K562 (cell line): ENCODE data around the gene RASGEF1C. TPM values are rescaled to one million over a fixed set of nuclear protein-coding genes. Genes with fewer than 3 reads are reported as not detected.

Experiments used
- ATF1 ChIP-seq, 2 experiments: fragments of 450-650 bp in 1 of 2; IDR thresholded peaks; 2 replicates each; pipeline ENCODE4 v1.6.1; 2016; ENCODE audit warnings: missing compliant biosample characterization in 1 of 2, missing genetic modification characterization in 1 of 2
- BRD9 ChIP-seq: fragments of 450-650 bp; IDR thresholded peaks from 2 replicates; pipeline ENCODE4 v1.6.1; 2018; ENCODE audit warnings: low read depth; ENCODE audit not compliant: partially characterized antibody
- CREM ChIP-seq: IDR thresholded peaks from 2 replicates; pipeline ENCODE4 v1.6.1; 2014; ENCODE audit warnings: antibody characterized with exemption, low read depth
- HDAC3 ChIP-seq: fragments of 450-650 bp; IDR thresholded peaks from 2 replicates; pipeline ENCODE4 v1.6.1; 2018; ENCODE audit warnings: borderline replicate concordance, mild to moderate bottlenecking, moderate library complexity; ENCODE audit not compliant: partially characterized antibody
- HNRNPH1 ChIP-seq: fragments of 200-400 bp; formaldehyde crosslinking; optimal IDR thresholded peaks from 2 replicates; pipeline ENCODE3; 2017; ENCODE audit warnings: low read depth, mild to moderate bottlenecking, low read length, moderate library complexity
- ILK ChIP-seq: fragments of 450-650 bp; IDR thresholded peaks from 2 replicates; pipeline ENCODE4 v1.6.1; 2016; ENCODE audit warnings: missing genetic modification characterization, low read depth, mild to moderate bottlenecking, missing compliant biosample characterization, moderate library complexity, borderline replicate concordance
- KHSRP ChIP-seq: fragments of 450-650 bp; IDR thresholded peaks from 2 replicates; pipeline ENCODE4 v1.6.1; 2017
- KLF6 ChIP-seq: fragments of 250-450 bp; sonication (Bioruptor Pico); IDR thresholded peaks from 2 replicates; pipeline ENCODE4 v1.4.0; 2020; ENCODE audit warnings: mild to moderate bottlenecking, moderate library complexity, borderline replicate concordance
- MAFG ChIP-seq: fragments of 450-650 bp; conservative IDR thresholded peaks from 2 replicates; pipeline ENCODE4 v1.6.1; 2016; ENCODE audit warnings: missing genetic modification characterization, missing compliant biosample characterization
- MCM5 ChIP-seq: fragments of 450-650 bp; IDR thresholded peaks from 2 replicates; pipeline ENCODE4 v1.6.1; 2016; ENCODE audit warnings: low read depth
- MYBL2 ChIP-seq, 2 experiments: fragments of 450-650 bp in 1 of 2; sonication (generic) in 1 of 2; formaldehyde crosslinking in 1 of 2; IDR thresholded peaks; 2 replicates each; pipeline versions ENCODE4 v1.6.1 to v1.8.1; 2017 to 2022; ENCODE audit warnings: borderline replicate concordance in 1 of 2, inconsistent platforms in 1 of 2, low read depth in 1 of 2, mild to moderate bottlenecking in 1 of 2, missing genetic modification reagents in 1 of 2, moderate library complexity in 1 of 2
- NCOA4 ChIP-seq: fragments of 450-650 bp; IDR thresholded peaks from 2 replicates; pipeline ENCODE4 v1.6.1; 2018; ENCODE audit warnings: mild to moderate bottlenecking; ENCODE audit not compliant: partially characterized antibody
- NFE2 ChIP-seq: IDR thresholded peaks from 2 replicates; pipeline ENCODE4 v1.6.1; 2014; ENCODE audit warnings: antibody characterized with exemption, low read depth
- PTRF ChIP-seq: fragments of 450-650 bp; IDR thresholded peaks from 2 replicates; pipeline ENCODE4 v1.6.1; 2016; ENCODE audit warnings: mild to moderate bottlenecking, missing genetic modification characterization, missing compliant biosample characterization
- RB1 ChIP-seq: fragments of 450-650 bp; IDR thresholded peaks from 2 replicates; pipeline ENCODE4 v1.6.1; 2017; ENCODE audit warnings: low read depth, mild to moderate bottlenecking
- RBM39 ChIP-seq: fragments of 200-400 bp; formaldehyde crosslinking; optimal IDR thresholded peaks from 2 replicates; pipeline ENCODE3; 2018; ENCODE audit warnings: low read depth, low read length
- RFX5 ChIP-seq: IDR thresholded peaks from 2 replicates; pipeline ENCODE4 v1.6.1; 2011; ENCODE audit warnings: low read depth, mild to moderate bottlenecking, improper control_type of control experiment, low read length
- SMARCC2 ChIP-seq: fragments of 450-650 bp; IDR thresholded peaks from 2 replicates; pipeline ENCODE4 v1.6.1; 2017; ENCODE audit warnings: antibody characterized with exemption, moderate library complexity, mild to moderate bottlenecking, low read depth
- TAF7 ChIP-seq: fragments of 450-650 bp; IDR thresholded peaks from 2 replicates; pipeline ENCODE4 v1.6.1; 2016; ENCODE audit warnings: missing genetic modification characterization, missing compliant biosample characterization
- TBL1XR1 ChIP-seq, 2 experiments: IDR thresholded peaks; 2 replicates each; pipeline ENCODE4 v1.6.1; 2012; ENCODE audit warnings: improper control_type of control experiment in 2 of 2, low read length in 2 of 2, mild to moderate bottlenecking in 1 of 2
- ZNF57 ChIP-seq: fragments of 450-650 bp; formaldehyde crosslinking; IDR thresholded peaks from 2 replicates; pipeline ENCODE4 v1.4.0; 2020; ENCODE audit warnings: mild to moderate bottlenecking, moderate library complexity
- polyA plus RNA-seq, 8 experiments: library from polyadenylated mRNA; depleted of rRNA in 4 of 8; stranded (reverse) in 5 of 8; unstranded in 3 of 8; fragments of >200 nt; fragmentation: Nextera tagmentation in 2 of 8; fragmentation: Illumina TruSeq in 1 of 8; extraction: Ambion mirVana in 2 of 8; extraction: Trizol in 1 of 8; gene quantifications; 2 replicates each; pipeline versions ENCODE4 v1.2.1 to v1.2.3, GENCODE V29; 2011 to 2014; ENCODE audit warnings: inconsistent platforms in 1 of 8, missing spikeins in 1 of 8
- total RNA-seq, 7 experiments: library from RNA; depleted of rRNA in 6 of 7; stranded (reverse); fragments of >200 nt in 6 of 7; fragmentation: Illumina TruSeq in 2 of 7; extraction: Trizol in 2 of 7; gene quantifications; 2 replicates each; pipeline versions ENCODE4 v1.2.1 to v1.2.3, GENCODE V29; 2011 to 2021; ENCODE audit warnings: low replicate concordance in 1 of 7
- TF ChIP-seq, protein P1 (sequence below): sonication (generic); formaldehyde crosslinking; IDR thresholded peaks from 2 replicates; pipeline ENCODE4 v1.9.0; 2022; ENCODE audit warnings: mild to moderate bottlenecking, missing genetic modification reagents
- TF ChIP-seq, protein P2 (sequence below): fragments of 450-650 bp; formaldehyde crosslinking; IDR thresholded peaks from 2 replicates; pipeline ENCODE4 v1.4.0; 2020; ENCODE audit warnings: mild to moderate bottlenecking, moderate library complexity
- TF ChIP-seq, protein P3 (sequence below): IDR thresholded peaks from 2 replicates; pipeline ENCODE4 v1.6.1; 2011; ENCODE audit not compliant: insufficient read length; ENCODE audit errors: extremely low read depth

The RASGEF1C gene
- total and polyA plus RNA-seq, 9 of the 15 experiments (the other 6 are each of a cell fraction or from before 2014, with no cell fraction given) = 0.04 to 1.1 (median 0.21) TPM; not detected in 4

DNA sequence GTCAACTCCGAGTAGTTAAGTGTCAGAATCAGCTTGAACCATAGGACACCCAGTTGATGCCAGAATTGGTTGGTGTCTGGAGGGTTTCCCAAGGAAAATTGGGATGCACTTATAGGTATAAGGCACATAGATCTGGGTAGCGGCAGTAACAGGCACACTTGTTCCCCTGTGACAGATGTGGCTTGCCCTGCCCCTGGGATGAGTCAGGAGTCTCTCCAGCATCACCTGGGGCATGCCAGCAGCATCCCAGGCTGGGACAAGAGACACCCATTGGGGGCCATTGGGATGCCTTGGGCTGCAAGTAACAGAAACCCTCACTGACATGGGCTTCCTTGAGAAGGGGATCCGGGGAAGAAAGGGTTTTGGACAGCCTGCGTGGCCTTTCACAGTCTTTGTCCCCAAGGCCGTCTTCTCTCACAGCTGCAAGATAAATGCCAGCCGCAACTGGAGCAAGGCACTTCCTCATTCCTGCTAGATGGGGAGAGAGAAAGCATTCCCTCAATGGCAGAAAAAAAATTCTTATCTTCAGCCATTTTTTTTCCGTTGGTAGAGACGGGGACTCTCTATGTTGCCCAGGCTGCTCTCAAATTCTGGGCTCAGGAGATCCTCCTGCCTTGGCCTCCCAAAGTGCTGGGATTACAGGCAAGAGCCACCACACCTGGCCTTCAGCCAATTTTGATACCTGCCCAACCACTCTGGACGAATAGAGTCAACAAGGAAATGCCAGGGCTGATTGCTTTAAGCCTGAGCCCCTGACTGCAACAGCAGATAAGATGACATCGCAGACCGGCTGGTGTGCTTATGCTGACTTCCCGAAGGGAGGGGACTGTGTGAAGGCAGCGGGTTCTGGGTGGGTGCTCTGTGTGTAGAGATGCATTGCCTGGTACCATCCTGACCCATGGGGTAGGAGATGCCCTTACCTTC lies 124.1 kb downstream of the RASGEF1C start (continued):
- peak; percentile 57 for TF ChIP-seq TAF7
- peak; percentile 48; the same call in 1 of the 2 replicates for TF ChIP-seq CREM
- TF ChIP-seq ATF1 (CRISPR knock-in tag; IDR thresholded peaks at IDR 0.05) = no peak
- no peak for TF ChIP-seq ATF1 (tag; IDR thresholded peaks at IDR 0.05)
- no peak for TF ChIP-seq BRD9
- TF ChIP-seq MYBL2 (IDR thresholded peaks at IDR 0.05; ENCODE audit: low read depth) = no peak
- no peak for TF ChIP-seq MYBL2 (CRISPR knock-in tag; IDR thresholded peaks at IDR 0.05; ENCODE audit: borderline replicate concordance)
- no peak for TF ChIP-seq TBL1XR1 (IDR thresholded peaks at IDR 0.05; ENCODE audit: low read length in 2 of 2)
- no peak for TF ChIP-seq ZNF57 (CRISPR knock-in tag)
- no peak for TF ChIP-seq MAFG
- TF ChIP-seq, protein P1, sequence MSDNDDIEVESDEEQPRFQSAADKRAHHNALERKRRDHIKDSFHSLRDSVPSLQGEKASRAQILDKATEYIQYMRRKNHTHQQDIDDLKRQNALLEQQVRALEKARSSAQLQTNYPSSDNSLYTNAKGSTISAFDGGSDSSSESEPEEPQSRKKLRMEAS (CRISPR knock-in tag) = no peak
- no peak for TF ChIP-seq KLF6 (CRISPR knock-in tag)
- no peak for TF ChIP-seq RBM39
- no peak for TF ChIP-seq RB1
- TF ChIP-seq, protein P2, sequence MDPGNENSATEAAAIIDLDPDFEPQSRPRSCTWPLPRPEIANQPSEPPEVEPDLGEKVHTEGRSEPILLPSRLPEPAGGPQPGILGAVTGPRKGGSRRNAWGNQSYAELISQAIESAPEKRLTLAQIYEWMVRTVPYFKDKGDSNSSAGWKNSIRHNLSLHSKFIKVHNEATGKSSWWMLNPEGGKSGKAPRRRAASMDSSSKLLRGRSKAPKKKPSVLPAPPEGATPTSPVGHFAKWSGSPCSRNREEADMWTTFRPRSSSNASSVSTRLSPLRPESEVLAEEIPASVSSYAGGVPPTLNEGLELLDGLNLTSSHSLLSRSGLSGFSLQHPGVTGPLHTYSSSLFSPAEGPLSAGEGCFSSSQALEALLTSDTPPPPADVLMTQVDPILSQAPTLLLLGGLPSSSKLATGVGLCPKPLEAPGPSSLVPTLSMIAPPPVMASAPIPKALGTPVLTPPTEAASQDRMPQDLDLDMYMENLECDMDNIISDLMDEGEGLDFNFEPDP = no peak
- TF ChIP-seq NFE2 = peak; percentile 10; the same call in 1 of the 2 replicates
- TF ChIP-seq NCOA4 = no peak
- no peak for TF ChIP-seq RFX5
- TF ChIP-seq PTRF (tag) = no peak
- peak; percentile 45; the same call in 1 of the 2 replicates for TF ChIP-seq SMARCC2
- no peak for TF ChIP-seq MCM5
- peak; percentile 27 for TF ChIP-seq HDAC3
- TF ChIP-seq ILK (tag) = no peak
- TF ChIP-seq, protein P3, sequence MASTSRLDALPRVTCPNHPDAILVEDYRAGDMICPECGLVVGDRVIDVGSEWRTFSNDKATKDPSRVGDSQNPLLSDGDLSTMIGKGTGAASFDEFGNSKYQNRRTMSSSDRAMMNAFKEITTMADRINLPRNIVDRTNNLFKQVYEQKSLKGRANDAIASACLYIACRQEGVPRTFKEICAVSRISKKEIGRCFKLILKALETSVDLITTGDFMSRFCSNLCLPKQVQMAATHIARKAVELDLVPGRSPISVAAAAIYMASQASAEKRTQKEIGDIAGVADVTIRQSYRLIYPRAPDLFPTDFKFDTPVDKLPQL = no peak
- no peak for TF ChIP-seq HNRNPH1
- no peak for TF ChIP-seq KHSRP
